Measurements from ENCODE around the gene PLEKHG2. TPM values are rescaled to one million over a fixed set of nuclear protein-coding genes. Genes with fewer than 3 reads are reported as not detected.

The PLEKHG2 gene
- total RNA-seq, 1 donor from 2014 or later = 172 TPM

DNA sequence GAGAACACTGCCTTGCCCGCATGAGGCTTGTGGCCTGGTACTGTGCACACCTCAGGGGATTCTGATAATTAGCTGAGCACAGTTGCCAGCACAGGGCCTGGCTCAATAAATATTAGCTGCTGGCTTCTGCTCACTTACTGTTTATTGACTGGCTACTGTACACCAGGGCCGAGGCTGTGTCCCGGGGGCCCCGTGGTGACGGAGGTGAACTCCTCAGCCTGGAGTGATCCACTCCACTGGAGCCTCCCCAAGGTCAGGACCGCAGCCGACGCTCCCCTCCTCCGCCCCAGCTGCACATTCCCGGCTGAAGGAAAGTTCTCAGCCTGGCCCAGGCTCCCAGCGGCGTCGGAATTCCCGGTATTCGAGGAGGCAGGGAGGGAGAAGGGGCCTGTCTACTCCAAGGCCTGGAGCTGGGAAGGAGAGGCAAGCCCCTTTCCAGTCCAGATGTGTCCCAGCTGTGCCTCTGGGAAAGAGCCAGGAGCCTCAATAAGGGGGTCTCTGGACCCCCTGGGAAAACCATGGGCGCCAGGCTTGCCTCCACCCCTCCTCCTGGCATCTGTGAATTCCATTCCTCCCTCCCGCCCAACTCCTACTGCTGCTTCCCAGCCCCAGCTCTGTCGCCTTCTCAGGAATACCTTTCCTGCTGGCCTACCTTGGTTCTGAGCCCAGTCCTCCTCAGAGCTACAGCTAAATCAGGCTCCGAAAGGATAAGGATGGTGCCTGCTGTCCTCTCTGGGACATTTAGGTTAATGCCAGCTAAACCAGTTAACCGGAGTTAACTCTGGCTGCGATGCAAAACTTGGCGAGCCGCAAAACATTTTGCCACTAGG lies 16.0 kb downstream of the PLEKHG2 start:
- peak; percentile 72 for DNase-seq (ENCODE audit: low spot score)
- H3K9me3 Mint-ChIP-seq (ENCODE audit: unreplicated experiment) = no peaks in the 10 kb centered on the region
- no peak overlapping the region for H3K27ac Mint-ChIP-seq (ENCODE audit: unreplicated experiment)
- peaks cover 12% of the 10 kb centered on the region for H3K27me3 Mint-ChIP-seq (ENCODE audit: unreplicated experiment)
- H3K4me3 Mint-ChIP-seq (ENCODE audit: unreplicated experiment) = no peak overlapping the region
- no peaks in the 10 kb centered on the region for H3K4me1 Mint-ChIP-seq (ENCODE audit: unreplicated experiment)
- TF ChIP-seq, protein P1, sequence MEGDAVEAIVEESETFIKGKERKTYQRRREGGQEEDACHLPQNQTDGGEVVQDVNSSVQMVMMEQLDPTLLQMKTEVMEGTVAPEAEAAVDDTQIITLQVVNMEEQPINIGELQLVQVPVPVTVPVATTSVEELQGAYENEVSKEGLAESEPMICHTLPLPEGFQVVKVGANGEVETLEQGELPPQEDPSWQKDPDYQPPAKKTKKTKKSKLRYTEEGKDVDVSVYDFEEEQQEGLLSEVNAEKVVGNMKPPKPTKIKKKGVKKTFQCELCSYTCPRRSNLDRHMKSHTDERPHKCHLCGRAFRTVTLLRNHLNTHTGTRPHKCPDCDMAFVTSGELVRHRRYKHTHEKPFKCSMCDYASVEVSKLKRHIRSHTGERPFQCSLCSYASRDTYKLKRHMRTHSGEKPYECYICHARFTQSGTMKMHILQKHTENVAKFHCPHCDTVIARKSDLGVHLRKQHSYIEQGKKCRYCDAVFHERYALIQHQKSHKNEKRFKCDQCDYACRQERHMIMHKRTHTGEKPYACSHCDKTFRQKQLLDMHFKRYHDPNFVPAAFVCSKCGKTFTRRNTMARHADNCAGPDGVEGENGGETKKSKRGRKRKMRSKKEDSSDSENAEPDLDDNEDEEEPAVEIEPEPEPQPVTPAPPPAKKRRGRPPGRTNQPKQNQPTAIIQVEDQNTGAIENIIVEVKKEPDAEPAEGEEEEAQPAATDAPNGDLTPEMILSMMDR (IDR thresholded peaks at IDR 0.05; ENCODE audit: unreplicated experiment) = no peak
- H3K36me3 Mint-ChIP-seq (ENCODE audit: low read depth, unreplicated experiment) = peaks cover 32% of the 10 kb centered on the region

DNA sequence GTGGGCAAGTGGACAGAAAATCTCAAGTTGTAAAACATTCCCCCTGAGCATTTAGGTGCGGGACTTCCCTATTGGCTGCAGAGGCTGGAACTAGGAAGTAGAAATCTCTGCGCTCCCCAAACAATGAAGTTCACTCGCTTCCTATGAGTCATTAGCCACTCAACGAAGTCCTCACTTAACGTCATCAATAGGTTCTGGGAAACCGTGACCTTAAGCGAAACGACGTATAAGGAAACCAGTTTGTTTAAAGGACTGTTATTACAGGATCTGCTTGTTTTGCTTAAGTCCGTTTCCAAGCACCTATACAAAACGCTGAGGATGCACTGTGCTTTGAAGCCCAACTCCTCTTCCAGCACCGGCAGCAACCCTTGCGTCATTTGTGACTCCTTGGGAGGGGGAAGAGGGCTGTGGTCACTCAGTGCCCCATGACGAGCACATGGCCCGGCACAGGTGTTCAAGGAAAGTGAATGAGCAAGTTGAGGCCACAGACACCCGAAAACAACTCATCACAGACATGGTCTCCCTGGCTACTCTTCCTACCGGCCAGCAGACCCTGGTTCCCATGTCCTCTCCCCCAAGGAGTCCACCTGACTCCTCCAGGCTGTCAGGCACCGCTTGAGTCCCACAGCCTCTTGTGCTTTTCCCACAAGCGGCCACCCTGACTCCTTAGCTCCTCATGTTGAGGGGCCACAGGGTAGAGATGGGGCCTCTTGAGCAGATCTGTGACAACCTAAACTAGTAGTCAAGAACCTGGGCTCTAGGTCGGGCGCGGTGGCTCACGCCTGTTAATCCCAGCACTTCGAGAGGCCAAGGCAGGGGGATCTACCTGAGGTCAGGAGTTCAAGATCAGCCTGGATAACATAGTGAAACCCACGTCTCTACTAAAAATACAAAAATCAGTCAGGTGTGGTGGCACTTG lies 18.5 kb downstream of the PLEKHG2 start:
- Mint-ChIP-seq H3K36me3 (ENCODE audit: low read depth, unreplicated experiment) (peaks cover 26% of the 10 kb centered on the region), H3K27me3 (ENCODE audit: unreplicated experiment) (peaks cover 19% of the 10 kb centered on the region), H3K4me1 (ENCODE audit: unreplicated experiment) (peaks cover 15% of the 10 kb centered on the region), H3K9me3 (ENCODE audit: unreplicated experiment) (no peaks in the 10 kb centered on the region), H3K27ac (ENCODE audit: unreplicated experiment) (peak overlapping the region; percentile 85), H3K4me3 (ENCODE audit: unreplicated experiment) (peak overlapping the region; percentile 31)
- TF ChIP-seq, protein P1 (IDR thresholded peaks at IDR 0.05; ENCODE audit: unreplicated experiment) = no peak
- no peak for DNase-seq (ENCODE audit: low spot score)

DNA sequence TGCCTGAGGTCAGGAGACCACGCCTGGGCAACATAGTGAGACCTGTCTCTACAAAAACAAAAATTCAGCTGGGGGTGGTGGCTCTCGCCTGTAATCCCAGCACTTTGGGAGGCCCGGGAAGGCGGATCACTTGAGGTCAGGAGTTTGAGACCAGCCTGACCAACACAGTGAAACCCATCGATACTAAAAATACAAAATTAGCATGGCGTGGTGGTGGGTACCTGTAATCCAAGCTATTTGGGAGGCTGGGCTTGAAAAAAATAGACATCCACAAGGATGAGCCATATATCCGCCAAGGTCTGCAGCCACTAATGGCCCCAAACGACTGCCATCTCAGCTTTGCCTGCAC lies 20.2 kb downstream of the PLEKHG2 start:
- H3K4me3 Mint-ChIP-seq (ENCODE audit: unreplicated experiment) = no peak overlapping the region
- peaks cover 30% of the 10 kb centered on the region for H3K27me3 Mint-ChIP-seq (ENCODE audit: unreplicated experiment)
- DNase-seq (ENCODE audit: low spot score) = no peak
- peaks cover 29% of the 10 kb centered on the region for H3K4me1 Mint-ChIP-seq (ENCODE audit: unreplicated experiment)
- H3K27ac Mint-ChIP-seq (ENCODE audit: unreplicated experiment) = peak overlapping the region; percentile 83
- peaks cover 29% of the 10 kb centered on the region for H3K36me3 Mint-ChIP-seq (ENCODE audit: low read depth, unreplicated experiment)
- H3K9me3 Mint-ChIP-seq (ENCODE audit: unreplicated experiment) = no peaks in the 10 kb centered on the region
- TF ChIP-seq, protein P1 (IDR thresholded peaks at IDR 0.05; ENCODE audit: unreplicated experiment) = no peak

- peaks cover 34% of the 10 kb centered on the region for H3K4me1 Mint-ChIP-seq (ENCODE audit: unreplicated experiment)
- no peaks in the 10 kb centered on the region for H3K9me3 Mint-ChIP-seq (ENCODE audit: unreplicated experiment)
- peaks cover 29% of the 10 kb centered on the region for H3K36me3 Mint-ChIP-seq (ENCODE audit: low read depth, unreplicated experiment)
- H3K27ac Mint-ChIP-seq (ENCODE audit: unreplicated experiment) = peak overlapping the region; percentile 26
- TF ChIP-seq, protein P1 (IDR thresholded peaks at IDR 0.05; ENCODE audit: unreplicated experiment) = no peak
- peak overlapping the region; percentile 18 for H3K4me3 Mint-ChIP-seq (ENCODE audit: unreplicated experiment)
- DNase-seq (ENCODE audit: low spot score) = no peak
- H3K27me3 Mint-ChIP-seq (ENCODE audit: unreplicated experiment) = peaks cover 26% of the 10 kb centered on the region
Observed at GRCh38 chr19:39433480-39434079, 21.1 kb downstream of the PLEKHG2 start.
